Neutrophil (primary cell): ENCODE data around the gene PCDHGC5.

Source experiments
- H3K27ac ChIP-seq: fragments of 200-600 bp; sonication (generic); 2 replicates; pipeline ENCODE4 v1.5.1; 2016; ENCODE audit warnings: mild to moderate bottlenecking, moderate library complexity
- H3K27me3 ChIP-seq: fragments of 200-600 bp; sonication (generic); 2 replicates; pipeline ENCODE4 v1.6.0; 2016; ENCODE audit warnings: mild to moderate bottlenecking
- H3K36me3 ChIP-seq: fragments of 200-600 bp; sonication (generic); 2 replicates; pipeline ENCODE4 v1.5.1; 2017
- H3K4me1 ChIP-seq, 2 experiments: fragments of 200-600 bp in 1 of 2; sonication (generic) in 1 of 2; 1 replicate in 1 of 2; 2 replicates in 1 of 2; pipeline versions ENCODE4 v1.5.1 to v1.6.1; 2013 to 2016; ENCODE audit warnings: low read depth in 1 of 2, low read length in 1 of 2, mild to moderate bottlenecking in 1 of 2, moderate library complexity in 1 of 2; ENCODE audit not compliant: control insufficient read depth in 1 of 2, insufficient read depth in 1 of 2
- H3K4me3 ChIP-seq, 2 experiments: fragments of 200-600 bp in 1 of 2; sonication (generic) in 1 of 2; 1 replicate in 1 of 2; 2 replicates in 1 of 2; pipeline ENCODE4 v1.5.1; 2013 to 2016; ENCODE audit warnings: low read depth in 1 of 2, low read length in 1 of 2, mild to moderate bottlenecking in 1 of 2, moderate library complexity in 1 of 2
- H3K9me3 ChIP-seq: fragments of 200-600 bp; sonication (generic); 2 replicates; pipeline ENCODE4 v1.5.1; 2016
- CTCF ChIP-seq: fragments of 200-600 bp; sonication (generic); IDR thresholded peaks from 2 replicates; pipeline ENCODE4 v1.5.1; 2016; ENCODE audit warnings: antibody characterized with exemption

PCDHGC5 gene

GRCh38 chr5:141511771-141512325 is 23.0 kb downstream of the PCDHGC5 start:
- no peak for TF ChIP-seq CTCF
- Histone ChIP-seq H3K27ac (no peak overlapping the region), H3K9me3 (no peaks in the 10 kb centered on the region), H3K4me3 (peak overlapping the region; percentile 71 to 79), H3K36me3 (peaks cover 29% of the 10 kb centered on the region), H3K27me3 (peaks cover 29% of the 10 kb centered on the region), H3K4me1 (peaks cover 52 to 57% of the 10 kb centered on the region in 2 experiments)

- Histone ChIP-seq H3K36me3 (peaks cover 35% of the 10 kb centered on the region), H3K27ac (peak overlapping the region; percentile 69), H3K27me3 (peaks cover 26% of the 10 kb centered on the region), H3K4me1 (peaks cover 58 to 63% of the 10 kb centered on the region in 2 experiments), H3K4me3 (peak overlapping the region; percentile 71 to 79), H3K9me3 (no peaks in the 10 kb centered on the region)
- TF ChIP-seq CTCF = peak; percentile 77
Observed at GRCh38 chr5:141512390-141512910, 23.6 kb downstream of the PCDHGC5 start.

GRCh38 chr5:141512911-141513626 is 24.2 kb downstream of the PCDHGC5 start:
- Histone ChIP-seq H3K36me3 (peaks cover 41% of the 10 kb centered on the region), H3K27me3 (peaks cover 19% of the 10 kb centered on the region), H3K4me3 (peak overlapping the region; percentile 71 to 79), H3K27ac (peak overlapping the region; percentile 69), H3K9me3 (no peaks in the 10 kb centered on the region), H3K4me1 (peaks cover 65 to 68% of the 10 kb centered on the region in 2 experiments)
- TF ChIP-seq CTCF = no peak

GRCh38 chr5:141513627-141514329 is 24.9 kb downstream of the PCDHGC5 start:
- Histone ChIP-seq H3K4me3 (peak overlapping the region; percentile 71 to 79), H3K36me3 (peaks cover 45% of the 10 kb centered on the region), H3K9me3 (no peaks in the 10 kb centered on the region), H3K27me3 (peaks cover 12% of the 10 kb centered on the region), H3K27ac (peak overlapping the region; percentile 69), H3K4me1 (peaks cover 70 to 72% of the 10 kb centered on the region in 2 experiments)
- TF ChIP-seq CTCF = no peak

GRCh38 chr5:141514330-141515133 is 25.7 kb downstream of the PCDHGC5 start:
- Histone ChIP-seq H3K4me3 (peak overlapping the region; percentile 71 to 79), H3K27me3 (peaks cover 5% of the 10 kb centered on the region), H3K27ac (peak overlapping the region; percentile 69), H3K9me3 (no peaks in the 10 kb centered on the region), H3K36me3 (peaks cover 53% of the 10 kb centered on the region), H3K4me1 (peaks cover 72 to 75% of the 10 kb centered on the region in 2 experiments)
- no peak for TF ChIP-seq CTCF
